PFSK-1 (cell line): ENCODE data around the gene TICAM1.

ENCODE experiments used
- FOXP2 ChIP-seq: optimal IDR thresholded peaks from 2 replicates; pipeline ENCODE3; 2011; ENCODE audit warnings: borderline replicate concordance, control low read depth, inconsistent platforms; ENCODE audit not compliant: insufficient read depth; ENCODE audit errors: extremely low read length, extremely low read depth
- POLR2AphosphoS5 ChIP-seq: IDR thresholded peaks from 2 replicates; pipeline ENCODE4 v1.6.1; 2012; ENCODE audit warnings: low read depth, mild to moderate bottlenecking, control low read depth, low read length, moderate library complexity
- REST ChIP-seq, 2 experiments: IDR thresholded peaks; 2 replicates each; pipeline versions ENCODE4 v1.6.1 to v1.8.0; 2011 to 2012; ENCODE audit warnings: low read depth in 2 of 2, low read length in 2 of 2, control low read depth in 1 of 2, inconsistent platforms in 1 of 2, mild to moderate bottlenecking in 1 of 2, moderate library complexity in 1 of 2; ENCODE audit not compliant: insufficient read depth in 1 of 2
- SIN3A ChIP-seq: IDR thresholded peaks from 2 replicates; pipeline ENCODE4 v1.6.1; 2012; ENCODE audit warnings: mild to moderate bottlenecking, low read length, moderate library complexity, borderline replicate concordance; ENCODE audit not compliant: insufficient read depth
- TAF1 ChIP-seq: IDR thresholded peaks from 2 replicates; pipeline ENCODE4 v1.6.1; 2012; ENCODE audit warnings: low read length, control low read depth, borderline replicate concordance; ENCODE audit not compliant: insufficient read depth

TICAM1 gene

GRCh38 chr19:4815426-4816201 lies 15.9 kb downstream of the TICAM1 start:
- TF ChIP-seq REST (IDR thresholded peaks at IDR 0.05; ENCODE audit: insufficient read depth in 1 of 2, low read depth in 2 of 2, low read length in 2 of 2) (no peak), POLR2AphosphoS5 (peak; percentile 56; the same call in 1 of the 2 replicates), FOXP2 (no peak), SIN3A (peak; percentile 80; the same call in 1 of the 2 replicates), TAF1 (no peak)

- no peak for TF ChIP-seq REST (IDR thresholded peaks at IDR 0.05; ENCODE audit: insufficient read depth in 1 of 2, low read depth in 2 of 2, low read length in 2 of 2)
- no peak for TF ChIP-seq FOXP2
- no peak for TF ChIP-seq TAF1
- TF ChIP-seq SIN3A, result no peak
- no peak; the same call in 1 of the 2 replicates for TF ChIP-seq POLR2AphosphoS5
Observed at GRCh38 chr19:4814625-4815425, 16.7 kb downstream of the TICAM1 start.

GRCh38 chr19:4811328-4812131 lies 20.0 kb downstream of the TICAM1 start:
- no peak for TF ChIP-seq TAF1
- no peak for TF ChIP-seq SIN3A
- no peak for TF ChIP-seq FOXP2
- no peak for TF ChIP-seq POLR2AphosphoS5
- TF ChIP-seq REST (IDR thresholded peaks at IDR 0.05; ENCODE audit: insufficient read depth in 1 of 2, low read depth in 2 of 2, low read length in 2 of 2), result no peak

- no peak for TF ChIP-seq TAF1
- TF ChIP-seq SIN3A, result no peak
- TF ChIP-seq FOXP2, result no peak
- no peak for TF ChIP-seq REST (IDR thresholded peaks at IDR 0.05; ENCODE audit: insufficient read depth in 1 of 2, low read depth in 2 of 2, low read length in 2 of 2)
- no peak for TF ChIP-seq POLR2AphosphoS5
Observed at GRCh38 chr19:4807188-4807587, 24.3 kb downstream of the TICAM1 start.
